Epithelial cell of esophagus (primary cell): Measurements from ENCODE around the gene CFAP61.

Experiments used
- DNase-seq: peaks from one replicate; pipeline ENCODE4 v3.0.0; 2010; ENCODE audit warnings: low read depth
- H3K4me3 ChIP-seq: 2 replicates; pipeline ENCODE4 v1.5.1; 2011; ENCODE audit warnings: mild to moderate bottlenecking, low read length, control low read depth
- CTCF ChIP-seq: IDR thresholded peaks from 2 replicates; pipeline ENCODE4 v1.5.1; 2011; ENCODE audit warnings: low read depth, mild to moderate bottlenecking, low read length, control low read depth, inconsistent platforms; ENCODE audit not compliant: insufficient read depth; ENCODE audit errors: missing control alignments

Gene CFAP61

GRCh38 chr20:20363434-20363798 is 311.1 kb downstream of the CFAP61 start:
- DNase-seq, result no peak
- H3K4me3 ChIP-seq, result no peak overlapping the region
- no peak for TF ChIP-seq CTCF

GRCh38 chr20:20363799-20364592 is 311.7 kb downstream of the CFAP61 start:
- DNase-seq, result no peak
- H3K4me3 ChIP-seq, result no peak overlapping the region
- no peak for TF ChIP-seq CTCF

GRCh38 chr20:20364593-20365479 is 312.5 kb downstream of the CFAP61 start:
- DNase-seq, result no peak
- no peak overlapping the region for H3K4me3 ChIP-seq
- TF ChIP-seq CTCF, result no peak

GRCh38 chr20:20365480-20366161 is 313.3 kb downstream of the CFAP61 start:
- DNase-seq, result no peak
- no peak for TF ChIP-seq CTCF
- H3K4me3 ChIP-seq, result no peak overlapping the region

- TF ChIP-seq CTCF, result no peak
- H3K4me3 ChIP-seq, result no peak overlapping the region
- no peak for DNase-seq
Observed at GRCh38 chr20:20366551-20366875, 314.2 kb downstream of the CFAP61 start.

- no peak for DNase-seq
- no peak for TF ChIP-seq CTCF
- no peak overlapping the region for H3K4me3 ChIP-seq
Observed at GRCh38 chr20:20366876-20367574, 314.7 kb downstream of the CFAP61 start.
